HG03135 (cell line): ENCODE results near the gene MICAL2.

Source experiments
- ATAC-seq: cut with Tn5 transposase; IDR thresholded peaks from one replicate; pipeline ENCODE4 v1.9.1; 2021; ENCODE audit warnings: mild to moderate bottlenecking, moderate library complexity; ENCODE audit not compliant: unreplicated experiment

MICAL2 gene

DNA sequence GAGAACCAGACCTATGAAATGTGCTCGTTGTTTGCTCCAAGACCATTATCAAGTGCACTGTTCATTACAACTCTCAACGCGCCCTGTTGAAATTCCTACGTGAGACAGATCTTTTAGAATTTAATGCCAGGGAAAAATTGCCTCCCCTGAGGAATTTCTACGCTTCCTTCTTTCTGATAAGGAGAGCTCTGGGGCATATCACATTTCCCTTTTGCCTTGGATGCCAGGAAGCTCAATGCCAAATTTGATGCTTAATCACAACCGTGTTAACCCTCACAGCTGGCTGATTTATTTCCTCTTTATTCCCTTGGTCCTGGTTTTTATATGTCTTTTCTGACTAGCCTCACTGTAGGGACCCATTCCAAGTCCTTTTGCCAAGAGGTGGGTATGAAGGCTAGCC, 109.4 kb downstream of the MICAL2 start:
- ATAC-seq: no peak

DNA sequence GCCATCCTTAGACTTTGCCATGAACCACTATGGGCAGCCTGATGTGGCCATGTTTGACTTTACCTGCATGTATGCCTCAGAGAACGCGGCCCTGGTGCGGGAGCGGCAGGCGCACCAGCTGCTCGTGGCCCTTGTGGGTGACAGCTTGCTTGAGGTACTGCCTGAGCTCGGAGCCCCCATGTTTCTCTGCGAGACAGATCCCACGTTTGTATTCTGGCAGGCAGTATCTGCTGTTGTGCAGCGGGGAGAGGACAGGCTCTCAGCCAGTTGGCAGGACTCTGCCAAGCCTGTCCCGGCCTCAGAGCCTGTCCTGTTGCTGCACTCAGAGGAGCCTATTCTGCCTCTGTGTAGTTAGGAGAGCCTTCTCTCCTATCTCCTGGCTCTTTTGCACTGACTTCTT, 109.9 kb downstream of the MICAL2 start:
- no peak for ATAC-seq

DNA sequence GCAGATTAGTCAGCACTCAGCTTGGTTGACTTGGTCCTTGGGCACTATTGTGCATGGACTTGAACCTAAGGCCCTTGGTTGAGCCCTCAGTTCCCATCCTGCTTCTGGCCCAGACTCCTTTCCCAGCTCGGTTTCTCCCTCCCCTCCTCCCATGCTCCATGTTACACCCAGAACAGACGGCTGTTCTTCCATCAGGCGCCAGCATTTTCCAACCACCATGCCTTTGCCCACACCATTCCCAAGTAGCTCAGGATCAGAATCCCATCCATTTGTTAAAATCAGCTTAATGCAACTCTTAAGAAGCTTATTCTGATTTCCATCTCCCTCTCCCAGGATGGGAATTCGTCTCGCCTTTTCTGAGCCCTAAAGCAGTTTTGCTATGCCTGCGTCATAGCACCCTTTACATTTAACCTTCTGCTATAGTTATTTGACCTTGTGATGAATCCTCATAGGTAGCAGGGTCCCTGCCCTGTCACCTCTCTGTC, 110.7 kb downstream of the MICAL2 start:
- ATAC-seq: no peak

DNA sequence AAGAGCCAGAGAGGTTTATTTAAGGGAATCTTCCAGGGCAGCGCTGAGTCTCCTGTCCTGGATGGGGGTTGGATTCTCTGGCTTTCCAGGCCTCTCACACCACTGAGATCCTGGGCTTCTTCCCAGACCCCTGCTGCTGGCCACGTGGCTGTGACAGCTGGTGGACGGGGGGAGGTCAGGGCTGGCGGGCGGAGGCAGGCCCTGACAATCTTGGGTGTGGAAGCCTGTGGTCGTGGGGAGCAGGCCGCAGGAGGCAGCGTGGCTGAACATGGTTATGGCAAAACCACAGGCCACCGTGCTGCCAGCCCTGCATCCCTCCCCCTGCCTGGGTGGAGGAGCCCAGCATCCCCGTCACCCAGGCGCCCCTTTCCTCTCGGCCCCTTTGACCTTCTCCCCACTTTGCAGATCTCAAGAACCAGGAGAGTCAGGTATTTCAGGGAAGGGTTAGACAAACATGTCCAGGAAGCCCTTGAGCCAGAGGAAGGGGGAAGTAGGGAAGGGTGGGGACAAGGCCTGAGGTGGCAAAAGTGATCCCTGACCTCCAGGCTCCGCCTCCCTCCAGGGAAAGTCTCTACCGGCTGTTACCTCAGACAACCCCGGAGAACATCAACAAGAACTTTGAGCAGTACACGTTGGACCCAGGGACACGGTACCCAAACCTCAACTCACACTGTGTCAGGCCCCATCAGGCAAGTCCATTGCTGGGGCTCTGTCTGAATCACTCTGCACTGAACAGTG, 111.8 kb downstream of the MICAL2 start:
- ATAC-seq: no peak

DNA sequence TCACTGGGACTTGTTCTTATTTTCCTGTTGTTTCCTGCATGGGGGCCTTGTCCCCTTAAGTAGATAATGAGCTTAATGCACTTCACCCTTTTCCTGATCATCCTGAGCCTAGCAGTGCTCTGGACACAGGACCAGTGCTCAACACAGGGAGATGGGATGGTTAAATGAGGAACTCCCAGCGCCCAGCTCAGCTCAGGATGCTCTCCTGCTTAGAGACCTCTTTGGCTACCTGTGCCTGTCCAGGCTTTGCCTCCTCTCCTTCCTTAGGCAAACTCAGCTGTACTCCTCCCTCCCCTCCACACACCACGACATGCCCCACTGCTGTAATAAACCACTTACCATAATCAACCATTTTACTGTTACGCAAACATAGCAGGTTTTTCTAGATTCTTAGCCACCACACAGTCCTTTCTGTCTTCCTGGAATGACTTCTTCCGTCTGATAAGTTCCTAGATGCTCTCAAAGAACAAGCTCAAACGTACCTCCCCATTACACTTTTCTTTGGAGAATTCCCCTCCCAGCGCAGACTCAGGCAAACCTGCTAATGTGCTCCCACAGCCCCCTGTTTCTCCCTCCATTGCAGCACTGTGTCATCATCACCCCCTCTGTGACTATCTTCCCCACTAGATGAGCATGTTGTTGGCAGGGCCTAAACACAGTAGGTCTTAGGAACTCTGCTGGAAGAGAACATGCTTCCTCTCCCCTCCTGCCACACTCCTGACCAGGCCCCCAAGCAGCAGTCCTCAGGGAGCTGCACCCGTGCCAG, 113.6 kb downstream of the MICAL2 start:
- no peak for ATAC-seq

DNA sequence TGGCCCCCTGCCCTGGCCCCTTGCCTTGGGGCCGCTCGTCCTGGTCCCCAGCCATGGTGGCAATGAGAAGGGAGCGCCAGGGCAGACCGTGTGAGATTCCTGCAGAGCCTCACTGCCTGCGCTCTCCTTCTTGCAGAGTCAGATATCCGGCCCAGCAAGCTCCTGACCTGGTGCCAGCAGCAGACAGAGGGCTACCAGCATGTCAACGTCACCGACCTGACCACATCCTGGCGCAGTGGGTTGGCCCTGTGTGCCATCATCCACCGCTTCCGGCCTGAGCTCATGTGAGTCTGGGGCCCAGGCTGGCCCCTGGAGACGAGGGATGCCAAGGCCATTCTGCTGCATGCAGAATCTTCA, 114.1 kb downstream of the MICAL2 start:
- peak; percentile 96 for ATAC-seq

DNA sequence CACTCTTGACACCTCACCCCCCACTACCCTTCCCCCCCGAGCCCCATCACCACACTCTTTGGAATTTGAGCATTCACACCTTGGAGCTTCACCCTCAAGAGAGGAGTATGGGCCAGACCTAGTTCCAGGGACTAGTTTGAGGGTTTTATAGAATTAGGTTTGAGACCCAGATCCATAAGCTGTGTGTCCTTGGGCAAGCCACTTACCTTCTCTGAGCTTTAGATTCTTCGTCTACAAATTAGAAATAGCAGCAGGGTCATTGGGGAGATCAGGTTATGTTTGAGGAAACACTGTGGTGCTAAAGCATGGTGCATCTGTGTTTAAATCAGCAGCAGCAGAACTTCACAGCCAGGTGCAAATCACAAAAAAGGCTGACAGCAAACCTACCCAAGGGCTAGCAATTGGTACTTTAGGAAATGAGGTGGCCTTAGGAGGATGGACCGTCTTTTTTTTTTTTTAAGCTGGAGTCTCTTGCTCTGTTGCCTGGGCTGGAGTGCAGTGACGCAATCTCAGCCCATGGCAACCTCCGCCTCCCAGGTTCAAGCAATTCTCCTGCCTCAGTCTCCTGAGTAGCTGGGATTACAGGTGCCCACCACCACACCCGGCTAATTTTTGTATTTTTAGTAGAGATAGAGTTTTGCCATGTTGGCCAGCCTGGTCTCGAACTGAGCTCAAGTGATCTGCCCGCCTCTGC, 114.8 kb downstream of the MICAL2 start:
- no peak for ATAC-seq

DNA sequence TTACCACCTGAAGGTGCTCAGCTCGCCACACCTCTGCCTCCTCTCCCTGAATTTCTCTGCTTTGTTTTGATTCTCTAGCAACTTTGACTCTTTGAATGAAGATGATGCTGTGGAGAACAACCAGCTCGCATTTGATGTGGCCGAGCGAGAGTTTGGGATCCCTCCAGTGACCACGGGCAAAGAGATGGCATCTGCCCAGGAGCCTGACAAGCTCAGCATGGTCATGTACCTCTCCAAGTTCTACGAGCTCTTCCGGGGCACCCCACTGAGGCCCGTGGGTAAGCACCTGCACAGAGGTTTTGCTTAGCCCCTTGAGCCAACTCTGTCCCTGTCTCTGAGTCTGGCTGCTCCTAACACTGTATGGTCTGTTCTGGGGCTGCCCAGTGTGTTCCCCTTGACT, 115.7 kb downstream of the MICAL2 start:
- ATAC-seq: no peak

DNA sequence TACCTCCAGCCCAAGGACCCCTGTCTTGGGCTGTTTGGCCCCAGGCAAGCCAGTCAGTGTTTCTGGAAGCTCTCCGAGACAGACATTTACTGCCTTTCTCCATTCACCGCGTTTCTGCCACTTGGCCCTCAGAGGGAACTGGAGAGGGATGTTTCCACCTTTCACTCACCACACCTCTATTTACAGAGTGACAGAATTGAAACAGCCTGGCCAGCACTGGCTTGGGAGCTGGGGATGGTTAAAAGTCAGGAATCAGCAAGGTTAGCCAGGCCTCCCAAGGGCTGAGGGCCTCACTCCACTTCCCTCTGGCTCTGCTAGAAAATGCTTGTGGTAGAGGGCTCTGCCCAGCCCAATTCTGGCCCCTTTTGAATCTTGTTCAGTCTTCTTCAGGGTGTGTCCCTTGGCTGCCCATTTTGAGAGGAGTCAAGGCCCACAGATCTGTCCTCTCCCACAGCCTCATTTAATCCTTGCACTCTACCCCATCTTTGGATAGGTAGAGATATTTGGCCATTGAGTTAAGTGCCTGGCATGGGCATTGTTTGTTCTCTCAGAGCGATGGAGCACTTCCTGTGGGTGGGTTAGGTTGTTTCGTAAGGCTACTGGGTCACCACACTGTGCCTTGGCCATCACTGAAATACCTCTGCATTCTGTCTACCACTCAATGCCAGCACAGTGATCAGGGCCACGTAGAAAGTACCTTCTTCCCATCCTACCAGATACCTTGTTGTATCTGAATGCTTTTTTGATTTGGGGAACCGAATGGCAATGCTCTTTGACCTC, 119.2 kb downstream of the MICAL2 start:
- no peak for ATAC-seq

DNA sequence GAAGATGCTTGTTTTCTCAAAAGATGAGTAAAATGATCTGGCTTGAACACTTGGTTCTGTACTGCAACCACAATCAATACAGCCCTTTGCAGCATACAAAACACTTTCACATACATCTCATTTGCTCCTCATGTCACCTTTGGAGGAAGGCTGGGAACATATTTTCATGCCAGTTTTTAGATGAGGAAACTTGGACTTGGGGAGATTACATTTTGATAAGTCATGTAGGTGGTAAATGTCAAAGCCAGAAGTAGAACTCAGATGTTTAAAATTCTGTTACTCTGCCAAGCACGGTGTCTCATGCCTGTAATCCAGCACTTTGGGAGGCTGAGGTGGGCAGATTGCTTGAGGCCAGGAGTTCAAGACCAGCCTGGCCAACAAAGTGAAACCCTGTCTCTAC, 121.8 kb downstream of the MICAL2 start:
- ATAC-seq: no peak

DNA sequence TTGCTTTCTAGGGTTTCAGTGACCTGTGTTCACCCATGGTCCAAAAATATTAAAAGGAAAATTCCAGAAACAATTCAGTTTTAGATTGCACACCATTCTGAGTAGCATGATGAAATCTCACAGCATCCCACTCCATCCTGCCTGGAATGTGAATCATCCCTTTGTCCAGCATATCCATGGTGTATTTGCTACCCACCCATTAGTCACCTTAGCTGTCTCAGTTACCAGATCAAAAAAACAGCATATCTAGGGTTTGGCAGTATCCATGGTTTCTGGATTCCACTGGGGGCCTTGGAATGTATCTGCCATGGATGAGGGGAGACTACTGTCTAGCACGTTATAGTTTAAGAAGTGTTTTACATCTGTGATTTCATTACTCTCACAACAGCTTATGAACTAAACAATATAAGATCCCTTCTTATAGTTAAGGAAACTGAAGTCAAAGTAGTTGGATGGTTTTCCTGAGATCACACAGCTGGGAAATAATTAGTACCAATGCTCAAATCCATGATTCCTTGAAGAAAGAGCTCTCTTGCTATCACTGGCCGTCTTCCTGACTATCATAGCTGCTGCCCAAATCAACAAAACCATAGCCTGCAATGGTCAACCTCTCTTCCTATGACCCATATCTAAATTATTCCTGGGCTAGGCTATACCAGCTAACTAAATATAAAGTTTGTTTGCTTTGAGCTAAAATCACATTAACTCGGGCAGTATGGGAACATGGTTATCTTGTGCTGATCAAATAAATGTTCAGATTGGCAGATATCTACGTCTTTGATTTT, 122.6 kb downstream of the MICAL2 start:
- ATAC-seq: no peak

DNA sequence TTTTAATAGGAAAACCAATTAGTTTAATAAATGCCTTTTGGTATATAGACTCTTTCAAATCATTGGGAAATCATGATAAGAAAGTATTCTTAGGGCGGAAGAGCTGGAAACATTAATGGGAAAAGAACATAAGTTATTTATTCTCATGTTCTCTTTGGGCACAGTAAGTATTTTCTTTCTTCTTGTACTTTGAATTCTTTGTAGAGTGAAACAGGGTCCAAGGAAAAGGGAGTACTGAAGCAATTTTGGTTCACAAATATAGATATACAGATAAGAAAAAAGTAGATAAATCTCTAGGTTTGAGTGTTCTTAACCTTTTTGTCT, 123.2 kb downstream of the MICAL2 start:
- no peak for ATAC-seq

DNA sequence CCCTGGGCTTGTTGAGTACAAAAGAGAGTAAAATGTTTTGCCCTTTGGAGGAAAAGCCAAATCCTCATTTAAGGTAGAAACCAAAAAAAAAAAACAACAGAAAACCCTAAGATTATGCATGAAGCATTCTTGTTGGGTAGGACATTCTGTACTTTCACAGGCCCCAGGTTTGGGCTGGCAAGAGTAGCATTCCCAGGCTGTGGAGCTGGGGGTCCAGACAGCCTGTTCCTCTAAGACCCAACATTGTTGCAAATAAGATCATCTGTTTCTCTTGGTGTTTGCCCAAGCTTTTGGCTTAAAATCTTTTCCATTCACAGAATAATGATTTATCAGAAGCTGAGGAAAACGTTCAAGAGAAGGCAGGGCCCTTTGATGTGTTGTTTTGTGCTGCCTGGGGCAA, 123.8 kb downstream of the MICAL2 start:
- ATAC-seq: no peak

DNA sequence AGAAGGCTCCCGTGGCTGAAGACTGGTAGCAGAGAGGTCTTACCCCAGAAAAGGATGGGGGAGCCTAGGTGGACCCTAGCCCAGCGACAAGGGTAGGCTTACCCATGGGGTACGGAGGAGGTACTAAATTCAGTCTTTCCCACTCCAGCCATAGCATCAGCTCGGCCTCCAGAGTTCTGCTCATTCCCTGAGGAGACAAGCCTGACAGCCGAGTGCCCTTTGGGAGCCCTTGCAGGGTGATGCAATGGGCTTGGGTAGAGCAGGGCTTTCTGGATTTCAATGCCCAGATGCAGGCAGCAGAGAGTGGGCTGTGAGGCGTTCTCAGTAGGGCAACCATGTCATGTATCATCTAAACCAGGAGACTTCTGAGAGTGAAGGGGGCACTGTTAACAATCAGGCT, 124.7 kb downstream of the MICAL2 start:
- ATAC-seq: no peak

DNA sequence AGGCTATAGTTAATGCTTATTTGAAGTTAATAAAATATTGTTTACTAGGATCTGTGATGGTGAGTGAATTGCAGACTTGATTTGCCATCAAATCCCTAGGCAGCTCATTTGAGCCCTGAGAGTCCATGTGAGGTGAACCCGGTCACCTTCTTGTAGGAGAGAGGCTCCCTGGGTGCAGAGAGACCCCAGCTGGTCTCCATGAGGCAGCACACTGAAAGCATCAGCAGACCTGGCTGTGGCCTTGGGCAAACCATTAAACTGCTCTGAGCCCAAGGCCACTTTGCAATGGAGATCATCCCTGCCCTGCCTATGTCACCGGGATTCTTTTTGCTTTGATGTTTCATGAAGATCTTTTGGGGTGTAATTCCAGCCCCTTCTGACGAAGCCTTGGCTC, 125.2 kb downstream of the MICAL2 start:
- ATAC-seq: no peak

DNA sequence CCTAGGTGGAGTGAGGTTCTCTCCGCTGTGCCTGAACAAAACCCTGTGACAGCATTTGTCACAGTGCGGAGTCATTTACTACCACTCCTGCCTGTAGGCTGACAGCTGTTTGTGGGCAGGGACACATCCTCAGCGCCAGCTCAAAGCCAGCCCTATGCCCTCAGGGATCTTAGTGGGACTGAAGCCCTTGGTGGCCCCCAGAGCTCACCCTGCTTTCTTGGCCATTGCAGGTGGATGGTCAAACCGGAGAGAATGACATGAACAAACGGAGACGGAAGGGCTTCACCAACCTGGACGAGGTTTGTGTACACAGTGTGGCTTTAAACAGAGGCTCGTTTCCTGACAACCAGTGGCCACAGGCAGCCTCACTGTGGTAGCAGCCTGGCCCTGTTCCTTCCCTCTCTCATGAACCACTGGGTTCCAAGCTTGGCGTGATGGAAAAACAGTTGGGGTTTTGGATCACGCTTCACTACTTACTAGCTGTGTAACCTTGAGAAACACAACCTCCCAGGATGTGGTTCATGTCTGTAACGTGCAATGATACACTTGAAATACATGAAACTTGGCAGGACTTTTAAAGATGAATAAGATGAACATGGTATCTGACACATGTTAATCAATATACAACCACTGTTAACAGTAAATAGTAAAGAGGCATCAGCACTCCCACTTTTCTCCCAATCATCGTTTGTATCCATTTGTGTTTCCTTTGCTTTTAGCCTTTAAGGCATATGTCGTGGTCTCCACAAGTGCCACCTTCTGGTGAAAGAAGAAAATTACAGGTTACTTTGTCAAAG, 125.8 kb downstream of the MICAL2 start:
- peak; percentile 90 for ATAC-seq

DNA sequence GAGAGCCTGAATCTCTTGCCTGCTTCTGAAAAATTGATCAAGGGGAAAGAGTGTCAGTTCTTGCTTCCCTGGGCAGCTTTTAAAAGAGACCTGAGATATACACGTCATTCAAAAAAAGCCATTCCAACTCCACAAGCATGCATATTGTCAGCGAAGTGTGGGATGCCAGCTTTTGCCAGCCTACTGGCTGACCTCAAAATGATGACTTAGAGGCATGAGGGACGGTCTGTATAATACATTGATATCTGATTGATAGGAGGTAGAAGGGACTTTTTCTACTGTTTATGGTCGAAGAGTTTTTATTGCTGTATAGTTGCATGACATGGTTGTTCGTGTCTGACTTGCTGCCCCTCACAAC, 126.3 kb downstream of the MICAL2 start:
- no peak for ATAC-seq

DNA sequence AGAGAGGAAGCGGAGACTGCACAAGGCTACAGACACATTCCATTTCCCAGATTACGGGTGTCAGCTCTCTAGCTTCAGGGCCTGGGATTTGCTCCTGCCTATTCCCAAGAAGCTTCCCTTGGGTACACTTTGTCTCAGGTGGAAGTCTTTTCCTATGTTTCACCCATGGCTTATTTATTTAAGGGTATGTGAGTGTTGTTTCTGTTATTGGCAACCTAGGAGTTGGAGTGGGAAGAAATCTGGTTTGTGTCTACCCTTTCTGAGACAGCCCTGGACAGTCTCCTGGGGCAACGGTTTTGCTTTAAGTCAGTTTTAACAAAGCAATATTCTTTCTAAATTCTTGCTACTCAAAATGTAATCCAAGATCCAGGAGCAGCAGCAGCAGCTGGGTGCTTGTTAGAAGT, 127.0 kb downstream of the MICAL2 start:
- no peak for ATAC-seq

DNA sequence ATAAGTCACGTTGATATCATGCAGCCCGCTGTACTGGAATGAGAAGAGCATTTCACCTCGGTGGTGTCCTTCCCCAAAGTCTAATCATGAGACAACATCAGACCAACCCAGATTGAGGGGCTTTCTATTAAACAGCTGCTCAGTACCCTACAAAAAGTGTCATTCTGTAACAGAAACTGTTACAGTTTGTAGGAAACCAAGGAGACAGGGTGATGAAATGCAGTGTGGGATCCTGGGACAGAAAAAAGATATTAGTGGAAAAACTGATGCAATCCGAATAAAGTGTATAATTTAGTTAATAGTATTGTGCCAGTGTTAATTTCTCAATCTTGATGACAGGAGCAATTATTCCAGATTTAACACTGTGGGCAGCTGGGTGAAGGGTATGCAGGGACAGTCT, 128.0 kb downstream of the MICAL2 start:
- ATAC-seq: no peak

DNA sequence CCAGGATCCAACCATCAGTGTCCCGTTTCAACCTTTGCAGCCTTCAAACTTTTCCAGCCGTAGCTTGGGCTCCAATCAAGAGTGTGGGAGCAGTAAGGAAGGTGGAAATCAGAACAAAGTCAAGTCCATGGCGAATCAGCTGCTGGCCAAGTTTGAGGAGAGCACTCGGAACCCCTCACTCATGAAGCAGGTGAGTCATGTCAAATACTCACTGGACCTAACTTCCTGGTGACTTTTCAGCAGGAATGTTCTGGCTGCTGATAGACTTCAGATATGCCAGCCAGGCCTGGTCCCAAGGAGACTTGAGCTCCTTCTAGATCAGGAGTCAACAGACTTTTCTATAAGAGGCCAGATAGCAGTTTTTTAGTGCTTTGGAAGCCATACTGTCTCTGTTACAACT, 129.0 kb downstream of the MICAL2 start:
- no peak for ATAC-seq
